Measurements from ENCODE around the gene OR1E2. TPM values are rescaled to one million over a fixed set of nuclear protein-coding genes. Genes with fewer than 3 reads are reported as not detected.

OR1E2 gene
- total RNA-seq, 3 donors from 2014 or later: not detected

GRCh38 chr17:3385869-3386816, 47.5 kb downstream of the OR1E2 start, which contains the start of gene OR3A2:
TSS of gene OR3A2 (minus strand) at chr17:3386308.
- Histone ChIP-seq H3K9me3 (no peaks in the 10 kb centered on the region), H3K36me3 (ENCODE audit: low read depth) (no peaks in the 10 kb centered on the region), H3K4me1 (ENCODE audit: low read depth) (no peaks in the 10 kb centered on the region), H3K4me3 (no peak within 1 kb of the TSS)
- DNase-seq (no peak), ATAC-seq (no peak)
- no peak for TF ChIP-seq CTCF (IDR thresholded peaks at IDR 0.05)
- intact Hi-C loops (cut with DNase I, micrococcal nuclease): no loop called here

Other genes starting within 250 kb of the OR1E2 start
- not detected for gene OR1A2, start 236.3 kb downstream of the OR1E2 start, total RNA-seq
- gene OR1A1, start 226.2 kb downstream of the OR1E2 start, total RNA-seq: not detected
- under 1 TPM in 1 of 3 donors, not detected in 2; 0.32 TPM for gene OR3A1, start 135.5 kb downstream of the OR1E2 start, total RNA-seq
- 1 to 10 TPM in 1 of 3 donors, not detected in 2; 1.3 TPM for gene OR3A2, start 47.5 kb downstream of the OR1E2 start, total RNA-seq
- gene OR1E1, start 35.4 kb downstream of the OR1E2 start, total RNA-seq: not detected
- gene OR3A3, start 22.5 kb downstream of the OR1E2 start, total RNA-seq: not detected
- gene SPATA22, start 38.0 kb upstream of the OR1E2 start, total RNA-seq: 1 to 10 TPM in 1 of 3 donors, not detected in 2; 1.1 TPM
- 1 to 10 TPM; 3.5 to 6.6 (median 3.7) TPM for gene ASPA, start 42.2 kb upstream of the OR1E2 start, total RNA-seq
- 10 to 100 TPM in 1 of 3 donors, 1 to 10 TPM in 2; 7.7 to 17.8 (median 8.6) TPM for gene TRPV3, start 124.0 kb upstream of the OR1E2 start, total RNA-seq
- 10 to 100 TPM in 1 of 3 donors, 1 to 10 TPM in 2; 7.4 to 14.5 (median 7.8) TPM for gene TRPV1, start 175.6 kb upstream of the OR1E2 start, total RNA-seq
- gene SHPK, start 202.4 kb upstream of the OR1E2 start, total RNA-seq: 10 to 100 TPM; 13.9 to 27.8 (median 19.0) TPM
- gene CTNS, start 202.9 kb upstream of the OR1E2 start, total RNA-seq: 10 to 100 TPM in 2 of 3 donors, 1 to 10 TPM in 1; 9.6 to 13.4 (median 13.1) TPM
- 100 to 1,000 TPM; 162 to 297 (median 197) TPM for gene TAX1BP3, start 234.7 kb upstream of the OR1E2 start, total RNA-seq
- gene EMC6, start 235.0 kb upstream of the OR1E2 start, total RNA-seq: 10 to 100 TPM; 29.3 to 41.3 (median 32.8) TPM